Suprapubic skin (tissue), 4 donors: ENCODE measurements around the gene DMWD. TPM values are rescaled to one million over a fixed set of nuclear protein-coding genes. Genes with fewer than 3 reads are reported as not detected.

ENCODE experiments used
- DNase-seq, 2 donors: peaks; one replicate each; pipeline ENCODE4 v3.0.0-alpha.2; 2019; ENCODE audit warnings: low spot score in 2 of 2
- H3K27ac ChIP-seq: fragments of 200-600 bp; sonication (generic); one replicate; pipeline ENCODE4 v1.5.1; 2019
- H3K27me3 ChIP-seq: fragments of 200-600 bp; sonication (generic); one replicate; pipeline ENCODE4 v1.5.1; 2019
- H3K36me3 ChIP-seq: fragments of 200-600 bp; sonication (generic); one replicate; pipeline ENCODE4 v1.5.1; 2019
- H3K4me1 ChIP-seq: fragments of 200-600 bp; sonication (generic); one replicate; pipeline ENCODE4 v1.5.1; 2019
- H3K4me3 ChIP-seq: fragments of 200-600 bp; sonication (generic); one replicate; pipeline ENCODE4 v1.5.1; 2019; ENCODE audit warnings: mild to moderate bottlenecking
- H3K9me3 ChIP-seq: fragments of 200-600 bp; sonication (generic); one replicate; pipeline ENCODE4 v1.5.1; 2019
- CTCF ChIP-seq, 2 donors: fragments of 200-600 bp in 1 of 2; fragments of 450-650 bp in 1 of 2; sonication (generic) in 1 of 2; IDR thresholded peaks; one replicate each; pipeline ENCODE4 v1.5.1; 2016 to 2019; ENCODE audit warnings: antibody characterized with exemption in 2 of 2, mild to moderate bottlenecking in 1 of 2, moderate library complexity in 1 of 2
- EP300 ChIP-seq: sonication (generic); formaldehyde crosslinking; IDR thresholded peaks from one replicate; pipeline ENCODE4 v1.6.1; 2017; ENCODE audit warnings: antibody characterized with exemption
- POLR2A ChIP-seq, 2 donors: fragments of 450-650 bp; IDR thresholded peaks; one replicate each; pipeline ENCODE4 v1.6.1; 2017; ENCODE audit warnings: antibody characterized with exemption in 2 of 2, mild to moderate bottlenecking in 2 of 2, moderate library complexity in 2 of 2
- POLR2AphosphoS5 ChIP-seq, 3 donors: sonication (generic); formaldehyde crosslinking; IDR thresholded peaks; one replicate each; pipeline ENCODE4 v1.6.1; 2017; ENCODE audit warnings: antibody characterized with exemption in 3 of 3
- WGBS: methylation state at CpG from one replicate; pipeline ENCODE4 v1.1.5; 2018; 5-methylcytosine and 5-hydroxymethylcytosine counted together
- total RNA-seq, 4 donors: library from RNA; depleted of rRNA; stranded (reverse); fragments of >200 nt; gene quantifications; one replicate each; pipeline ENCODE4 v1.1.0, GENCODE V29; 2016

DMWD gene
- total RNA-seq, 4 donors from 2014 or later: 22.7 to 40.6 (median 32.0) TPM

DNA sequence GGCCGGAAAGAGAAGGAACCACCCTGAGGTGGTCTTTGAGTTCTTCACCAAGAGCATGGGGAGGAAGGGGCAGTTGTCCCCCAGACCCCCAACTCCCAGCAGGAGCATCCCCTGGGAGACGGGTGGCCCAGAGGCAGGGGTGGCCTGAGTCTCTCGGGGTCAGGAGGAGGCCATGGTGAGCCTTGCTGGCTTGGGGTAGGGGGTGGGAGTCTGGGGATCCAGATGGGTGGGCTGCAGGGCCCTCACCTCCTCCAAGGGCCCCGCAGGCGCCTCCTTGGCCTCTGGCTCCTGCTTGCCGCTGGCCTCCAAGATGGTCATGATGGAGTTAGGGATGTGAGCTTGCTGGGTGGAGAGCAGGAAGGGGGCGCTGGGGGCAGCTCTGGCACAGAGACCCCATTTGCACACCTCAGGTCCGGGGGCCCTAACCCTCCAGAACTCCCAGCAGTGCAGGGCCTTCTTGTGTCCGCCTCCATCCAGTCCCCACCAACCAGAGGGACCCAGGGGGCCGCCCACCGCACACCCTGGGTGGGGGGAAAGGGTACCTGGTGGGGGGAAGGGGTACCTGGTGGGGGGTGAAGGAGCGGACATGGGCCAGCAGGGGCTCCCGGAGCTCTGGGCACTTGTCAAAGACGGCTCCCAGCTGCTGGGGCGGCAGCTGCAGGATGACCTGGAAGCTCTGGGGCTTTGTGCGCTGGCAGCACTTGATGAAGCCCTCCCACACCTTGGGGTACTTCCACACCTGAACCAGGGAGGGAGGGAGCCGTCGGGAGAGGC, 23.8 kb upstream of the DMWD start:
- Histone ChIP-seq H3K27me3 (no peaks in the 10 kb centered on the region), H3K36me3 (peaks cover 36% of the 10 kb centered on the region), H3K4me3 (no peak overlapping the region), H3K27ac (no peak overlapping the region), H3K4me1 (peaks cover 3% of the 10 kb centered on the region), H3K9me3 (no peaks in the 10 kb centered on the region)
- 54% methylated on average over 9 of the region's 18 CpGs for WGBS
- TF ChIP-seq POLR2A (IDR thresholded peaks at IDR 0.05): no peak
- no peak for DNase-seq

GRCh38 chr19:45815481-45816216, 23.0 kb upstream of the DMWD start:
- Histone ChIP-seq H3K9me3 (no peaks in the 10 kb centered on the region), H3K27me3 (no peaks in the 10 kb centered on the region), H3K4me1 (peaks cover 3% of the 10 kb centered on the region), H3K4me3 (peak overlapping the region; percentile 40), H3K36me3 (peaks cover 28% of the 10 kb centered on the region), H3K27ac (no peak overlapping the region)
- no peak for DNase-seq
- TF ChIP-seq EP300: no peak
- no peak for TF ChIP-seq POLR2AphosphoS5 (IDR thresholded peaks at IDR 0.05)
- TF ChIP-seq CTCF (IDR thresholded peaks at IDR 0.05): no peak
- TF ChIP-seq POLR2A (IDR thresholded peaks at IDR 0.05): no peak
- WGBS: 33% methylated on average over 38 of the region's 44 CpGs

DNA sequence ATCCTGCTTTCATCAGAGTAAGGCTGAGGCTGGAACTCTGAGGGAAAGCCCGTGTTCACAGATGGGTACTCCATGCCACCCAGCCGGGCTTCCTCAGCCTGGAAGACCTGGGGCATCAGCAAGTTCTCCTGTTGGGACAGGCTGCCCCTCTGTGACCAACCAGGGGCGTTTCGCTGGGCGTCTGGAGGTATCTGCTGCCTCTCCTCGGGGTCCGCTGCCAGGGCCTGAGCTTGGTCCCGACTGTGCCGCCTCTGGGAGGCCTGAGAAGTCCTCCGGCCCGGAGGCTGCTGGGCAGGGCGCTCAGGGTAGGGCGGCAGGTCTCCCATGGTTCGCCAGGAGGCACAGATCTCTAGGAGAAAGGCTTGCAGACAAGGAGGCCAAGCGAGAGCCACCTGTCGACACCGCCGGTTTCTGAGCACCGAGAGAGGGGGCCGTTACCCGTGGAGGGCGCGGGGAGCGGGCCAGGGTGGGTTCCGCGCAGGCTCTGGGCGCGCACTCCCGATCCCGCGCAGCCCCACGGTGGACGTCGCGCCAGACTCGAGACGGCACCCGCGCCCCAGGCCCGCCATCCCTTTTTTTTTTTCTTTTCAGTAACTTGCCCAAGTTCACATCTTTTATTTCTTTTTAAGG, 22.3 kb upstream of the DMWD start, which contains the start of gene RSPH6A:
RSPH6A (minus strand) TSS at position 458 of the 630 bp plus-strand sequence; CDS start at position 326, 132 bp downstream.
- DNase-seq: no peak
- no peak for TF ChIP-seq POLR2A (IDR thresholded peaks at IDR 0.05)
- TF ChIP-seq POLR2AphosphoS5 (IDR thresholded peaks at IDR 0.05): no peak
- TF ChIP-seq EP300: no peak
- no peak for TF ChIP-seq CTCF (IDR thresholded peaks at IDR 0.05)
- no peaks in the 10 kb centered on the region for H3K9me3 ChIP-seq
- WGBS: 54% methylated on average over 32 of the region's 40 CpGs
- peaks cover 3% of the 10 kb centered on the region for H3K4me1 ChIP-seq
- no peaks in the 10 kb centered on the region for H3K27me3 ChIP-seq
- H3K4me3 ChIP-seq: peak within 1 kb of the TSS; percentile 40
- peaks cover 21% of the 10 kb centered on the region for H3K36me3 ChIP-seq
- no peak within 1 kb of the TSS for H3K27ac ChIP-seq

DNA sequence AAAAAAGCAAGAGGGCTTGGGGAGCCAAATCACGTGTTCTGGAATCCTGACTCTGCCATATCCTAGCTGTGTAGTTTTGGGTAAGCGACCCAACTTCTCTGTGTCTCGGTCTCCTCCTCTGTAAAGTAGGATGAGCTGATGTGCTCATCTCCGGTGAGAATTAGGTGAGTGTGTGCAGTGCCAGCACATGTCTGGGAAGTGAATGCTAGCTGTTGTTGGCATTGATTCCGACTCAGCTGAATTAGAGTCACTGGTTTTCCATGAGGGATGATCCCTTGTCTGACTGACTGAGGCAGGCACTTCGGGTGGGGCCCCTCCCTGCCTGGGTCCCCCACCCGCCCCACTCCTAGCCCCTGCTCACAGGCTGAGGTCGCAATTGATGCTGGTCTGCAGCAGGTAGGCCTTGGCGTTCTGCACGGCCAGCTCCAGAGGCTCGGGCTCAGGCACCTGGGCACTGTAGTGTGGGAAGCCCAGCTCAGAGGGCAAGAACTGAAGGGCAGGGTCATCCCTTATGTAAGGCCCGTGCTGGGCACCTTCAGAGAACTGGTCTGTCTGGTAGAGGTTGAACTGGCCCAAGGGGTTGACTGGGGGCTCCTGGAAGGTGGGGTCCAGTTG, 21.6 kb upstream of the DMWD start:
- Histone ChIP-seq H3K27me3 (no peaks in the 10 kb centered on the region), H3K4me1 (peaks cover 8% of the 10 kb centered on the region), H3K4me3 (no peak overlapping the region), H3K27ac (no peak overlapping the region), H3K9me3 (no peaks in the 10 kb centered on the region), H3K36me3 (peaks cover 14% of the 10 kb centered on the region)
- no peak for TF ChIP-seq POLR2AphosphoS5 (IDR thresholded peaks at IDR 0.05)
- no peak for TF ChIP-seq POLR2A (IDR thresholded peaks at IDR 0.05)
- no peak for TF ChIP-seq EP300
- no peak for TF ChIP-seq CTCF (IDR thresholded peaks at IDR 0.05)
- 50% methylated on average over 5 of the region's 12 CpGs for WGBS
- DNase-seq: no peak

DNA sequence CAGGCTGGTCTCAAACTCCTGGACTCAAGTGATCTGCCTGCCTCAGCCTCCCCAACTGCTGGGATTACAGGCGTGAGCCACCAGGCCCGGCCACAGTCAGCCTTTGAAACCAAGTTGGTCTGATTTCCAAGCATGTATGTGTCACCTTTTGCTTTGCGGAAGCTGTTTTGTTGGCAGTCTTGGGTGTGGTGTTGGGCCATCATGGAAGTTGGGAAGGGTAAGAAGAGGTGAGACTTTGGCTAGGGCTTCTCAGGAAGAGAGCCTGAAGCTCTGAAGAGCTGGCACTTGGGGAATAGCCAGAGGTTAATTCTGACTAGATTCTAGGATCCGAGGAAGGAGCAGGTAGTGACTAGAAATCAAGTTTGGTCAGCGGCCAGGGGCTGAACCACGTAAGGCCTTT, 19.7 kb upstream of the DMWD start:
- H3K27ac ChIP-seq: no peak overlapping the region
- H3K9me3 ChIP-seq: no peaks in the 10 kb centered on the region
- no peak for DNase-seq
- H3K36me3 ChIP-seq: peaks cover 3% of the 10 kb centered on the region
- no peaks in the 10 kb centered on the region for H3K27me3 ChIP-seq
- TF ChIP-seq EP300: no peak
- TF ChIP-seq POLR2A (IDR thresholded peaks at IDR 0.05): no peak
- TF ChIP-seq POLR2AphosphoS5 (IDR thresholded peaks at IDR 0.05): no peak
- no peak for TF ChIP-seq CTCF (IDR thresholded peaks at IDR 0.05)
- H3K4me3 ChIP-seq: no peak overlapping the region
- peaks cover 5% of the 10 kb centered on the region for H3K4me1 ChIP-seq
- 57% methylated on average over 6 of the region's 6 CpGs for WGBS
